GM12878 (cell line): ENCODE data around the gene ETV6. TPM values are rescaled to one million over a fixed set of nuclear protein-coding genes. Genes with fewer than 3 reads are reported as not detected.

Source experiments
- HSF1 ChIP-seq: fragments of 150-350 bp; IDR thresholded peaks from 2 replicates; pipeline ENCODE4 v1.6.1; 2014; ENCODE audit warnings: mild to moderate bottlenecking, low read depth, low read length
- MTA3 ChIP-seq: IDR thresholded peaks from 2 replicates; pipeline ENCODE4 v1.6.1; 2012; ENCODE audit warnings: low read length, inconsistent platforms, borderline replicate concordance
- TCF12 ChIP-seq: IDR thresholded peaks from 2 replicates; pipeline ENCODE4 v1.6.1; 2011; ENCODE audit warnings: low read depth, mild to moderate bottlenecking, low read length
- YY1 ChIP-seq: IDR thresholded peaks from 2 replicates; pipeline ENCODE4 v1.6.1; 2011; ENCODE audit warnings: low read depth, mild to moderate bottlenecking, low read length
- ZNF274 ChIP-seq: IDR thresholded peaks from one replicate; pipeline ENCODE4 v1.8.0; 2011; ENCODE audit not compliant: insufficient read length, insufficient read depth
- polyA plus RNA-seq, 11 experiments: library from polyadenylated mRNA; depleted of rRNA in 4 of 11; unstranded in 6 of 11; stranded (reverse) in 5 of 11; fragments of >200 nt; fragmentation: Nextera tagmentation in 4 of 11; fragmentation: Illumina TruSeq in 1 of 11; extraction: Ambion mirVana in 4 of 11; extraction: Trizol in 1 of 11; gene quantifications; 1 replicate in 1 of 11; 2 replicates in 10 of 11; pipeline versions ENCODE4 v1.2.1 to v1.2.3, GENCODE V29; 2011 to 2016; ENCODE audit warnings: inconsistent platforms in 2 of 11, missing spikeins in 2 of 11, low read depth in 1 of 11
- total RNA-seq, 4 experiments: library from RNA; depleted of rRNA in 3 of 4; stranded (reverse); fragments of >200 nt in 3 of 4; fragmentation: Illumina TruSeq in 1 of 4; extraction: Trizol in 1 of 4; gene quantifications; 2 replicates each; pipeline versions ENCODE4 v1.2.1 to v1.2.3, GENCODE V29; 2013 to 2021
- TF ChIP-seq, protein P1 (sequence below): IDR thresholded peaks from 2 replicates; pipeline ENCODE4 v1.6.1; 2011; ENCODE audit warnings: borderline replicate concordance, low read depth, mild to moderate bottlenecking, moderate library complexity, mixed read lengths, low read length; ENCODE audit not compliant: insufficient read depth; ENCODE audit errors: extremely low read length
- TF ChIP-seq, protein P2 (sequence below): fragments of 450-650 bp; IDR thresholded peaks from 2 replicates; pipeline ENCODE4 v1.6.1; 2017; ENCODE audit warnings: antibody characterized with exemption, mild to moderate bottlenecking, moderate library complexity

ETV6 gene
- total and polyA plus RNA-seq, 10 of the 15 experiments (the other 5 are each of a cell fraction or from before 2014, with no cell fraction given), result 6.6 to 74.8 (median 24.6) TPM

GRCh38 chr12:11754256-11754655 lies 104.8 kb downstream of the ETV6 start (continued):
- TF ChIP-seq, protein P1, sequence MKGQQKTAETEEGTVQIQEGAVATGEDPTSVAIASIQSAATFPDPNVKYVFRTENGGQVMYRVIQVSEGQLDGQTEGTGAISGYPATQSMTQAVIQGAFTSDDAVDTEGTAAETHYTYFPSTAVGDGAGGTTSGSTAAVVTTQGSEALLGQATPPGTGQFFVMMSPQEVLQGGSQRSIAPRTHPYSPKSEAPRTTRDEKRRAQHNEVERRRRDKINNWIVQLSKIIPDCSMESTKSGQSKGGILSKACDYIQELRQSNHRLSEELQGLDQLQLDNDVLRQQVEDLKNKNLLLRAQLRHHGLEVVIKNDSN, result no peak
- no peak for TF ChIP-seq MTA3
- TF ChIP-seq TCF12, result no peak
- no peak for TF ChIP-seq ZNF274
- no peak for TF ChIP-seq HSF1
- TF ChIP-seq YY1, result no peak
- TF ChIP-seq, protein P2, sequence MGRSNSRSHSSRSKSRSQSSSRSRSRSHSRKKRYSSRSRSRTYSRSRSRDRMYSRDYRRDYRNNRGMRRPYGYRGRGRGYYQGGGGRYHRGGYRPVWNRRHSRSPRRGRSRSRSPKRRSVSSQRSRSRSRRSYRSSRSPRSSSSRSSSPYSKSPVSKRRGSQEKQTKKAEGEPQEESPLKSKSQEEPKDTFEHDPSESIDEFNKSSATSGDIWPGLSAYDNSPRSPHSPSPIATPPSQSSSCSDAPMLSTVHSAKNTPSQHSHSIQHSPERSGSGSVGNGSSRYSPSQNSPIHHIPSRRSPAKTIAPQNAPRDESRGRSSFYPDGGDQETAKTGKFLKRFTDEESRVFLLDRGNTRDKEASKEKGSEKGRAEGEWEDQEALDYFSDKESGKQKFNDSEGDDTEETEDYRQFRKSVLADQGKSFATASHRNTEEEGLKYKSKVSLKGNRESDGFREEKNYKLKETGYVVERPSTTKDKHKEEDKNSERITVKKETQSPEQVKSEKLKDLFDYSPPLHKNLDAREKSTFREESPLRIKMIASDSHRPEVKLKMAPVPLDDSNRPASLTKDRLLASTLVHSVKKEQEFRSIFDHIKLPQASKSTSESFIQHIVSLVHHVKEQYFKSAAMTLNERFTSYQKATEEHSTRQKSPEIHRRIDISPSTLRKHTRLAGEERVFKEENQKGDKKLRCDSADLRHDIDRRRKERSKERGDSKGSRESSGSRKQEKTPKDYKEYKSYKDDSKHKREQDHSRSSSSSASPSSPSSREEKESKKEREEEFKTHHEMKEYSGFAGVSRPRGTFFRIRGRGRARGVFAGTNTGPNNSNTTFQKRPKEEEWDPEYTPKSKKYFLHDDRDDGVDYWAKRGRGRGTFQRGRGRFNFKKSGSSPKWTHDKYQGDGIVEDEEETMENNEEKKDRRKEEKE, result no peak
